Dermis microvascular lymphatic vessel endothelial cell (primary cell): ENCODE measurements around the gene GAA. TPM values are rescaled to one million over a fixed set of nuclear protein-coding genes. Genes with fewer than 3 reads are reported as not detected.

Source experiments
- DNase-seq, 2 donors: peaks; one replicate each; pipeline versions ENCODE4 v3.0.0 to v3.0.0-alpha.2; 2010; ENCODE audit warnings: low read depth in 2 of 2
- total RNA-seq: library from RNA; depleted of rRNA; stranded (reverse); fragments of >200 nt; gene quantifications from 2 replicates; pipeline ENCODE4 v1.2.1, GENCODE V29; 2014

The GAA gene
- total RNA-seq, 1 donor from 2014 or later = 5.9 TPM

DNA sequence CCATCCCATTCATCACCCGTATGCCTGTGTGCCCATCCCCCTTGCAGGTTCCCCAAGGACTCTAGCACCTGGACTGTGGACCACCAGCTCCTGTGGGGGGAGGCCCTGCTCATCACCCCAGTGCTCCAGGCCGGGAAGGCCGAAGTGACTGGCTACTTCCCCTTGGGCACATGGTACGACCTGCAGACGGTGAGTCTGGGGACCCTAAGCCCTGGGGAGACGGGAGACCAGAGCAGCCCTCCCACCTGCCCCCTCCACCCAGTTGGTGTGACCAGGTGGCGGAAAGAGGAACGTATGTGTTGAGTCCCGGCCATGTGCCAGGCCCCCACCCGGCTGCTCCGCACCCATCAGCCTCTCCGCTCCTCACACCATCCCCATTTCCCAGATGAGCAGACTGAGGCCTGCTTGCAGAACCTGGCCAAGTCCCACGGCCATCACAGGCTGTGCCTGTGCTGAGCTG, 15.6 kb downstream of the GAA start:
- DNase-seq = no peak

DNA sequence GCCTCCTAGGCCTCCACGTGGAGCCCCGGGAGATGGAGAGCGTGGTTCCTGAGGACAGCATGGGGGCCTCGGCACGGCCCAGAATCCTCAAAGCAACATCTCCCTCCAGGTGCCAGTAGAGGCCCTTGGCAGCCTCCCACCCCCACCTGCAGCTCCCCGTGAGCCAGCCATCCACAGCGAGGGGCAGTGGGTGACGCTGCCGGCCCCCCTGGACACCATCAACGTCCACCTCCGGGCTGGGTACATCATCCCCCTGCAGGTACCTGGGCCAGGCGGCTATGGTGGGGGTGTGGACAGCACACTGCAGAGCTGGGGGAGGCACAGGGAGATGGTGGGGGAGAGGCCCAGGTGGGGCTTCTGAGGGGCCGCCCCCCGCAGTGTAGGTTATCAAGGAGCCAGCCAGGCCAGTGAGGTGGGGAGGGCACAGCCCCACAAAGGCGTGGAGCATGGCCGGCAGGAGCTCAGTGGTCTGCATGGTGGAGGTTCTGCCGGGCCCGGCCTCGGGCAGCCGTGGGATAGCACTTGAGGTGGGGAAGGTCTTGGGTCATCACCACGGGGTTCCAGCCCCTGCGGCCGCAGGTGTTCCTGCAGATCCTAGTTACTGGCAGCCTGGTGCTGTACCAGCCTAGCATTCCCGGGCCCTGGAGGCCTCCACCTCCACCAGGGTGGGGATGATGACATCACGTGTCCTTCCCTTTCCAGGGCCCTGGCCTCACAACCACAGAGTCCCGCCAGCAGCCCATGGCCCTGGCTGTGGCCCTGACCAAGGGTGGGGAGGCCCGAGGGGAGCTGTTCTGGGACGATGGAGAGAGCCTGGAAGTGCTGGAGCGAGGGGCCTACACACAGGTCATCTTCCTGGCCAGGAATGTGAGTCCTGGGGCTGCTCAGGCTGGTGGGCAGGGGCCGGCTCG, 16.4 kb downstream of the GAA start:
- DNase-seq = no peak

DNA sequence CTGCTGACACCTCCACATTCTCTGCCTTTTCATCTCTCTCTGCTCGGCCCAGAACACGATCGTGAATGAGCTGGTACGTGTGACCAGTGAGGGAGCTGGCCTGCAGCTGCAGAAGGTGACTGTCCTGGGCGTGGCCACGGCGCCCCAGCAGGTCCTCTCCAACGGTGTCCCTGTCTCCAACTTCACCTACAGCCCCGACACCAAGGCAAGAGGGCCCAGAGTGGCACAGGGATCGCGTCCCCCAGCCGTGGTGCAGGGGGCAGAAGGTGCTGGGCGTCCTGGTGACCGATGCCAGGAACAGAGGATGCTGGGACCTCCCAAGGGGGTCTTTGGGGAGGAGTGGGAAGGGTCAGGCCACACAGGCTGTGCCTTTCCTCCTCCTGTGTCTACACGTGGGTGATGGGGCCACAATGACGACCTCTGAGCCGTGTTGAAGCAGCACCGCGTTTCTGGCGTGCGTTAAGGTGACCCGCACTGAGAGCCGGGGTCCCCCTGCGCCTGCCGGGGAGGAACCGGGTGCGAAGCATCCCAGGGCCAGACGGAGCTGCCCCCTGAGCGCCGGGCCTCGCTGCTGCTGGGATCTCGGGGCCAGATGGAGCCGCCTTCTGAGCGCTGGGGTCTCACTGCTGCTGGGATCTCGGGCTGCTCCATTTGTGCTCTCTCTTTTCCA, 17.4 kb downstream of the GAA start:
- DNase-seq = no peak

DNA sequence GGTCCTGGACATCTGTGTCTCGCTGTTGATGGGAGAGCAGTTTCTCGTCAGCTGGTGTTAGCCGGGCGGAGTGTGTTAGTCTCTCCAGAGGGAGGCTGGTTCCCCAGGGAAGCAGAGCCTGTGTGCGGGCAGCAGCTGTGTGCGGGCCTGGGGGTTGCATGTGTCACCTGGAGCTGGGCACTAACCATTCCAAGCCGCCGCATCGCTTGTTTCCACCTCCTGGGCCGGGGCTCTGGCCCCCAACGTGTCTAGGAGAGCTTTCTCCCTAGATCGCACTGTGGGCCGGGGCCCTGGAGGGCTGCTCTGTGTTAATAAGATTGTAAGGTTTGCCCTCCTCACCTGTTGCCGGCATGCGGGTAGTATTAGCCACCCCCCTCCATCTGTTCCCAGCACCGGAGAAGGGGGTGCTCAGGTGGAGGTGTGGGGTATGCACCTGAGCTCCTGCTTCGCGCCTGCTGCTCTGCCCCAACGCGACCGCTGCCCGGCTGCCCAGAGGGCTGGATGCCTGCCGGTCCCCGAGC, 17.9 kb downstream of the GAA start:
- DNase-seq = no peak

DNA sequence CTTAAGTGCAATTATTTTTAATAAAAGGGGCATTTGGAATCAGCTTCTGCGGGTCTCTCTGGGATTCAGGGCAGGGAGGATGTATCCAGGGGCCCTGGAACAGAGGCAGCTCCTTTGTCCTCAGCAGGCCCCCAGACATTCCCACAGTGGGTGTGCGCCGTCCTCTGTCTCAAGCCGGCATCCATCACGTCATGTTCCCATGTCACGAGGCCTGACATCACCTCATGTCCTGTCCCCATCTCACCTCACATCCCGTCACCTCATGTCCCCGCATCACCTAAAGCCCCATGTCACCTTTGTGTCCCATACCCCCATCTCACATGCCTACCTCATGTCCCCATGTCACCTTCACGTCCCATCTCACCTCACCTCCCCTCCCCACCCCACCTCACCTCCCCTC, 18.5 kb downstream of the GAA start:
- no peak for DNase-seq

DNA sequence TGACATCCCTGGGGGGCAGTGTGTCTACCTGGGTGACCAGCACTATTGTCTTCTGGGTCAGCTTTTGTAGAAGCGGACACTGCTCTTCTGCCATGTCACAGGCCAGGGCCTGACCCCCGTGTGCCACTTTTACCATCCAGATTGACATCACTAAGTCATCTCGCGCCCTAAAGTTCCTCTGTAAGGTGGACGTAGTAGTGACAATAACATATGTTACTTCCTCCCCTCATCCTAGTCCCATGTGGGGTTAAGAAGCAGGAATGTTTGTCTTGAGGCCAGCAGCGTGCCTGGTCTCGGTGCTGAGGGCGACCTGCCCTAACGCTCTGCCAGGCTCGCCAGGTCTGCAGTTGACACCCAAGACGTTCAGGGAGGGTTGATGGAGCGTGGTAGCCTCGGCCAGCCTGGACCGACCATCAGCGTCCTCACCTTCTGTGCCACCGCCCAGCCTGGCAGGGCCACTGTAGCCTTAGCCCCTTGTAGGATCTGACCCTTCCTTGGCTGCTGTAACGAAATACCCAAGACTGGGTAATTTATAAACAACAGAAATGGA, 20.7 kb downstream of the GAA start:
- no peak for DNase-seq

DNA sequence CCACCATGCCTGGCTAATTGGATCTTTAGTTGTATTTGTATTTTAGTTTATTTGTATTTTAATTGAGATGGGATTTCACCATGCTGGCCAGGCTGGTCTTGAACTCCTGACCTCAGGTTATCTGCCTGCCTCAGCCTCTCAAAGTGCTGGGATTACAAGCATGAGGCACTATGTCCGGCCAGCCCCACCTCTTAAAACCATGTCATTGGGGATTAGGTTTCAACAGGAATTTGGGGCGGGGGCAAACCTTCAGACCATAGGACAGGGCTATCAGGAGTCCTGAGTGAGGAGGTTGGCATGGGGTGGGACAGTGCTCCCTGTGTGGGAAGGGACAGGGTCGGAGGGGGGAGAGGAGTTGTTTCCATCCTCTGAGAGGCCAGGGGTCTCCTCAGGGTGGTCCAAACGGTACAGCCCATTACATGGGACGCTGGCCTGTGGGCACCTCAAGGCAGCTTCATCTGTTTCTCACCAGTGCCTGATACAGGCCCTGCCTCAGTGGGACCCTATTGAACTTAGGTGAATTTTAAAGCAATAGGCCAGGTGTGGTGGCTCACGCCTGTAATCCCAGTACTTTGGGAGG, 21.6 kb downstream of the GAA start:
- DNase-seq = no peak

DNA sequence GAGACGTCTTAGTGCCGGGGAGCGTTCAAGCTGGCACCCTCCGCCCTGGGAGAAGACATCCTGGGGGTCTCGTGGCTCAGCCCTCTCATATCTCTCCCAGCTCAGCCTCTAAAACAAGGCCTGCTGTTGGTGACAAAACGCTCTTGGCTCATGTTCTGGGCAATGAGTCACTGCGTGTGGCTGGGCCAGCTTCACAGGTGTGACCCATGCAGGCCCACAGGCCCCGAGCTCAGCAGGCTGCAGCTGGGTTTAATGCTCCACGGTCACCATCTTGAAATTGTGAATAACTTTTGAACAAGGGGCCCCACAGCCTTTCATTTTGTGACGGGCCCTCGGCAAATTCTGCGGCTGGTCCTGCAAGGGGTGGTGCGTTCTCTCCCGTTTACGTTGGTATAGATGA, 22.4 kb downstream of the GAA start:
- DNase-seq = peak; percentile 19 to 60

DNA sequence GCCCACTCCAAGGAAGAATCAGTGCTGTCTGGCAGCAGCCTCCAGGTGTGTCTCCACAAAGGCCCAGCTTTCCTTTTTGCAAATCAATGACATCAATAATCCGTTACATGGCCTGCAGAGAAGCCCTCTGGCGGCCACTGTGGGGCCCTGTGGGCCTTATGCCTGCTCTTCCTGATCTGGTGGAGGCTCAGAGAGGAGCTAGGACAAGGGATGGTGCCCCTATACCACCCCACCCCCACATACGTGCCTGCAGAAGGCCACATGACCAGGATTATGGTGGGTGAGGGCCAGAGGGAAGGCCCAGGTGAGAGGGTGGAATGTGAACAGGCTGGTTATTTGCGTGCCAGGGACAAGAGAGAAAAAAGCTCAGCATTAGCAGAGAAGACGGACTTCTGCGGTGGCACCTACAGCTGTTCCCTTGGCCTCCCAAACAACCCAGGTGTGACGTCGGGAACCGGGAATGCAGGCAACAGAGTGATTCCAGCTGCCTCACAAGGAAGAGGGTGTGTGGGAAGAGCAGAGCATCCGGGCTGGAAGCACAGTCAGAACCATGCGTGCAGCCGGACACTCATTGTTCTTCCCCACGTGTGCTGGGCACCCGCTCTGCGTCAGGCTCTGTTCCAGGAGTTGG, 23.1 kb downstream of the GAA start:
- peak; percentile 32 to 49 for DNase-seq

DNA sequence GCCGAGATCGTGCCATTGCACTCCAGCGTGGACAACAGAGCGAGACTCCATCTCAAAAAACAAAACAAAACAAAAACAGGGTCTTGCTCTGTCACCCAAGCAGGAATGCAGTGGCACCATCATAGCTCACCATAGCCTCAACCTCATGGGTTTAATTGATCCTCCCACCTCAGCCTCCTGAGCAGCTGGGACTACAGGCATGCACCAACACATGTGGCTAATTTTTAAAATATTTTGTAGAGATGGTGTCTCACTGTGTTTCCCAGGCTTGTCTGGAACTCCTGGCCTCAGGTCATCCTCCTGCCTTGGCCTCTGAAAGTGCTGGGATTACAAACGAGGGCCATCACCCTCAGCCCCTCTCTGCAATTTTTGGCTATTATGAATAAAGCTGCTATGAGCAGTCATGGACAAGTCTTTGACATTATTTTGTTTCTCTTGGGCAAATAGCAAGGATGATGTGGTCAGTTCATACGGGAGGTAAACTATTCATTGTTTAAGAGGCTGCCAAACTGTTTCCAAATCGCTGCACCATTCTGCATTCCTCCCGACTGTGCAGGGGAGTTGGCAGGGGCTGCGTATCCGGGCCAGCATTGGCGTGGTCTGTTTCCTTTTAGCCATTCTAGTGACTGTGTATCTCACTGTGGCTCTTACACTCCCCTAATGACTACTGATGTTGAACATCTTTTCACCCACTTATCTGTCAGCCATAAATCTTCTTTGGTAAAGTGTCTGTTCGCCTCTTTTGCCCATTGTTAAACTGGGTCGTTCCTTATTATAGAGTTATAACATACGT, 24.5 kb downstream of the GAA start:
- DNase-seq = peak; percentile 23 to 56

DNA sequence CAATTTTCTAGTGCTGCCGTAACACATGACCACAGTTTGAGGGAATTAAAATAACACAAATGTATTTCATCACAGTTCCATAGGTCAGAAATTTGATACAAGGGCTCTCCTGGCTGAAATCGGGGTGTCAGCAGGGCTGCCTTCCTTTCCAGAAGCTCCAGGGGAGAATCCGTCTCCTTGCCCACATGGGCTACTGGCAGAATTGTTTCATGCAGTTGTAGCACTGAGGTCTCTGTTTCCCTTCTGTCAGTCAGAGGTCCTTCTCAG, 25.0 kb downstream of the GAA start:
- no peak for DNase-seq

DNA sequence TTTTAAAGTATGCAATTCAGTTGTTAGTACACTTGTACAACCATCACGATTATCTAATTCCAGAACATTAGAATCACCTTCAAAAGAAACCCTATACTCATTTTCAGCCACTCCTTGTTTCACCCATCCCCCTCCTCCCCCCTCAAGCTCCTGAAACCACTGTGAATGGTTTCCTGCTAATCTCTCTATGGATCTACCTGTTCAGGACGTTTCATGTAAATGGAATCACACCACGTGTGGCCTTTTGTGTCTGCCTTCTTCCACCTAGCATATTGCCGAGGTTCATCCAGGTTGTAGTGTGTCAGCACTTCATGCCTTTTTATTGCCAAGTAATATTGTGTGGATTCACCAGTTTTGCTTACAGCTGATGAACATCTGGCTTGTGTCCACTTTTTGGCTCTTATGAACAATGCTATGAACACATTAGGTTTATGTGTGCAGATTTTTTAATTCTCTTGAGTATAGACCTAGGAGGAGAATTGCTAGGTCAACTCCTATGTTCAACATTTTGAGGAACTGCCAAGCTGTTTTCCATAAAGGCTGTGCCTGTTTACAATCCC, 27.7 kb downstream of the GAA start:
- DNase-seq = no peak

DNA sequence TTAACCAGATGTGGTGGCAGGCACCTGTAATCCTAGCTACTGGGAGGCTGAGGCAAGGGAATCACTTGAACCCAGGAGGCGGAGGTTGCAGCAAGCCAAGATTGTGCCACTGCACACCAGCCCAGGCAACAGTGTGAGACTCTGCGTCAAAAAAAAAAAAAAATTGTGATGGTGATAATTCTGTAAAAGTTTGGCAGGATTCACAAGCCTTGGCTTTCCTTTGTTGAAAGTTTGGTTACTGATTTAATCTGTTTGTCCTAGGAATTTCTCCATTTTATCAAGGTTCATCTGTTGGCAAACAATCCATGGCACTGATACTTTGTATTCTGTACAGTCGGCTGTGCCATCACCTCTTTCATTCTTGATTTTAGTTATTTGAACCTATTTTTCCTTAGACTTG, 29.6 kb downstream of the GAA start:
- DNase-seq = no peak

DNA sequence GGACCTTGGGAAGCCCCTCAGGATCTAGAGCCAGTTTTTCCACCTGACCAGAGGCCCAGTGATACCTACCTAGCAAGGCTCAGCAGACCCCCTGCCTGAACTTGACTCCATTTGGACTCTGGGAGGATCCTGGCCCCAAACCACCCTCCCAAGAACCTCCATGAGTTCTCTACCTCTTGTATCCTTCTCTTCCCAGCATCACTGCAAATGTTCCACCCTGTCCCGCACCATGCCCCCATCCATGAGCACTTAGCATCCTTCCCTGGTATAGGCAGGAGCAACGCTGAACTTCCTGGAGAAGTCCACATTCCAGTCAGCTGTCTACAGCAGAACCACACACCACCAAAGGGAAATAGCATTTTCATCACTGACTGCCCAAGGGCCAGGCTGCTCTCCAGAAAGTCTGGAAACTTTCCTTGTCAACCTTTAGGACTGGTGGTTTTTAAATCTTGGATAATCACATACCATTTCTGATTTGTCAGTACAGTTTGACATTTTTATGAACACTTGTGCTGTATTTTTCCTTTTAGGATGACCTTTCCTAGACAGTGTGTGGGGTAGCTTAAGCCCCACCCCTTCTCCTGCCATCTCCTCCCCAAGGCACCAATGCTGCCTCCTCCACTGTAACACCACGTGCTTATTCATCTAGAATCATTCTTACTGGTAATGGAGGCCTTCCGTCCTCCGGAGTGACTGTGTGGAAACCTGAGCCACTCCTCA, 31.7 kb downstream of the GAA start:
- DNase-seq = no peak

DNA sequence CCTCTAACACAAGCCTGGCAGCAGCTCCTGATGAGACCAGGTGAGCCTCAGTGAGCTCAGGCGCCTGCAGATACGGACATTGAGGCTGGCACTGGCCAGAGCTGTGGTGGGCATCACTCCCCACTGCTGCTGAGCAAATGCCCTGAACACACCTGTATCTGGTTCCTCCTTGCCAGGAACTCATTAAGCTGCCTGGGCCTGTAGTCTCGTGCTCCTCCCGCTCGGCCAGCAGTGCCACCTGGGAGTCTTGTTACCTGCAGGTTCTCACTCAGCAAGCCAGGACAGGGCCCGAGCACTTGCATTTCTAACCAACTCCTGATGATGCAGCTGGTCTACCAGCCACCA, 32.2 kb downstream of the GAA start:
- no peak for DNase-seq

DNA sequence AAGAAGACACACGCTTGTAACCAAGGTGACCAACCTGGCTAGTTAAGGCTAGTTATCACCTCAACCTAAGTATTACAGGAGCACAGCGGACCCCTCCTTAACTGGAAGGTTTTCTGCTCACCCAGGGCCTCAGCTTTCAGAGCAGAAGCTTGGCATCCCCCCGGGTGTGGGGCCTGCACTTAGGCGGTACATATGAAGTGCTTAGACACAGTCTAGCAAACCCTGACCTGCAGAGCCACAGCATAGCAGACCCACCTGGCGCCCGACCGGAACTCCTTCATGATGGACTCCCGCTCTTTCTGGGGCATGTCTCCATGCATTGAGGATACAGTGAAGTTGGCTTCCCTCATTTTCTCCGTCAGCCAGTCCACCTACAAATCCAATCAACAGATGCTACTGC, 35.8 kb downstream of the GAA start:
- no peak for DNase-seq

DNA sequence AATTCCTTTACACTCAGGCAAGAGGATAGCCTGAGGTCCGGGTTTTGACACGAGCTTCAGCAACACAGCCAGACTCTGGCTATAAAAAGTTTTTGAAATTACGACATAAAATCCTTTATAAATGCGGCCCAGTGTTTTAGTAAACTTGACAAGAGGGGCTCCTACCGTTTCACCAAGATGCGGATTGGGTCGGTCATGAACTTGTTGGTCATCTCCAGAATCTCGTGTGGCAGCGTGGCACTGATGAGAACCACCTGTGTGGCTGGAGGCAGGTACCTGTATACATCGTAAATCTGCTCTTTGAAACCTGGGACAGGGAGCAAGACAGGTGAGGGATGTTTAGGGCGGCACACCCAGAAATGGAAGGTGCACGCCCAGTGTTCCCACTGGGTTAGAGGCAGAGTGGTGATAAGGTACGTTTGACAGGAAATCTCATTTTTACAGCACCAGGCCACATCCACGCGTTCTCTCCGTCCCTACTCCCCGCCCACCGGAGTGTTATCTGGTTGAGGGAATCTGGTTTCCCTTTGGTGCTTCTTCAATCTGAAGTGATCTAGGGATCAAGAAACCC, 37.6 kb downstream of the GAA start:
- no peak for DNase-seq

DNA sequence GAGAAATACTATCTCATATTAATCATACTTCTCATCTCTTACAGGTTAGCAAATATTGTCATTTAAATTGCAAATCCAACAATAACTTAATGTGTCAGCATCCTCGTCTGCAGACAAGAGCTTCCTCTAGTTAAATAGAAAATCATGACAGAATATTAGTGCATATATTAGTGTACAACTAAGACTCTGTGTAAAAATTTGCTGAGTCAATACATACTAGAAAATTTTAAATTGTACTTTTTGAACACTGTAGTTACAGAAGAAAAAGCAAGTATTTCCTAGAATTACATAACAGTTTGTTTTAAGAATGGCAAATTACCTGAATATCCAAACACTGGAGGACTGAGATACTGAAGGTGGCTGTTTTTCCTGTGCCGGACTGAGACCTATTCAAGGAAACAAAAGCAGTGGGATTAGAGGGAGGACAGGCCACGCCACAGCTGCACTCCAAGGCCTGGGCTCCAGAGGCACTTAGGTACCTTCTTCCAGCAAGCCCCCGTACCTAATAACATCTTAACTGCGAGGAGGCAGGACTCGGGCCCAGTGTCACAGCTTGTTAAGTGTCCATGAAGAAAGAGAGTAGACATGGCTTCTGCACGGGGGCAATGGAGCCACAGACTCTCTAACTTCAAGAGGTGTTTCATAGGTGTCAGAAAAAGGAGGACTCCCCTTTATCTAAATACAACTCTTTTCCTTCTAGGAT, 40.2 kb downstream of the GAA start:
- no peak for DNase-seq

DNA sequence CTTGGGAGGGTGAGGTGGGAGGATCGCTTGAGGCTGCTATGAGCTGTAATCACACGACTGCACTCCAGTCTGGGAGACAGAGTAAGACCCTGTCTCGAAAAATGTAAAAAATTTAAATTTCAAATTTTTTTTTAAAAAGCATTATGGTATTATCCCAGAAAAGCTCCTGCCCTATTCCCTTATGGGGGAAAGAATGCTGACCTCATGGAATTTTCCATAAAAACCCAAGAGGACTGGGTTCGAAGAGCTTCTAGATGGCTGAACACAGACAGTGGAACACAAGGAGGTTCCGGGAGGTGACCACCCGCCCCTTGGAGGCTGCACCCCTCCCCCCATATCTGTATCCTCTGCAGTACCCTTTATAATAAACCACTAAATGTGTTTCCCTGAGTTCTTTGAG, 41.5 kb downstream of the GAA start:
- no peak for DNase-seq
